GM18858 (cell line): Measurements from ENCODE around the gene TNFSF13.

Experiments
- ATAC-seq: cut with Tn5 transposase; IDR thresholded peaks from one replicate; pipeline ENCODE4 v1.9.1; 2021; ENCODE audit not compliant: unreplicated experiment

The TNFSF13 gene

DNA sequence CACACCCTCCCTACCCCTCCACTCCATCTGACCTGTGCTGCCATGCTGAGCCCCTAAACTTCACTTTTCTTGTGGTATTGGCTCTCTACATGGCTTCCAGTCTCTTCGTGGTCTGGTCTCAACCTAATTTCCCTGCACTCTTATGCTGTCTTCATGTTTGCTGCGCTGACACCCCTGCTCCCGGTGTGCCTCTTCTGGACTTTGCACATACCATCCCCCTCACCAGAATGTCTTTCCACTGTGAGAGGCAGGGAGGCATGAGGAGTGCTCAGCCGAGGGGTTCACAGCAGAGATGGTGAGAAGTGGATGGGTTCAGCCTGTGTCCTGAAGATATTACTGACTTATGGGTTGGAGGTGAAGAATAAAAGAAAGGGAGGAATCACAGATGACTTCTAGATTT, 7.2 kb upstream of the TNFSF13 start:
- no peak for ATAC-seq

GRCh38 chr17:7552621-7553051, 5.9 kb upstream of the TNFSF13 start:
- peak; percentile 88 for ATAC-seq

DNA sequence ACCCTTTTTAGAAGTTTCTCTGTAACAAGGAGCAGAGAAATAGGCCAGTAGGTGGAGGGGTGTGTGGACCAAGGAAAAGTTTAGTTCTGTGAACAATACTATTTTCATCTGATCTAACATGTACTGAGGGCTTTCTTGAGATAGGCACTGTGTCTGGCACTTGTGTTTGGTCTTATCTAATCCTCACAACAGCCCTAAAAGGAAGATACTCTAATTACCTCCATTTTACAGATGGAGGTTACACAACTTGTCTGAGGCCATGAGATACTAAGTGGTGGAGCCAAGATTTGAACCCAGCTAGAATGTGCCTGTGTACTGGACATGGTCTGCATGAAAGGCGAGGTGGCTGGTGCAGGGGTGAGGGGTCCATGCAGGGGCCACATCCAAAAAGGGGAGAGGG, 5.2 kb upstream of the TNFSF13 start:
- ATAC-seq, result no peak

- ATAC-seq, result no peak
These were observed 3.1 kb upstream of the TNFSF13 start for GRCh38 chr17:7555320-7555948.

DNA sequence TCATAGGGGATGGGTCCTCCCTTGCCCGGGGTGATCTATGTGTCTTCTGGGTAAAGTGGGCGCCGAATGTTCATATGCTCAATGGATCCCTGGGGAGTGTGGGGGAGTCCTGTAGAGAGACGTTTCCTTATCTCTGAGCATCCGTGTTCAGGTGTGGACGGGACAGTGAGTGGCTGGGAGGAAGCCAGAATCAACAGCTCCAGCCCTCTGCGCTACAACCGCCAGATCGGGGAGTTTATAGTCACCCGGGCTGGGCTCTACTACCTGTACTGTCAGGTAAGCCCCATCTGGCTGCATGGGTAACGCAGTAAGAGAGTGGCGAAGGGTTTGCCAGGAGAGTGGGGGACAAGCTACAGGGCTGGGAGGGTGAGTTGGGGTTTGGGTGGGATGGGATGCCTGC, 1.9 kb upstream of the TNFSF13 start:
- ATAC-seq, result no peak

DNA sequence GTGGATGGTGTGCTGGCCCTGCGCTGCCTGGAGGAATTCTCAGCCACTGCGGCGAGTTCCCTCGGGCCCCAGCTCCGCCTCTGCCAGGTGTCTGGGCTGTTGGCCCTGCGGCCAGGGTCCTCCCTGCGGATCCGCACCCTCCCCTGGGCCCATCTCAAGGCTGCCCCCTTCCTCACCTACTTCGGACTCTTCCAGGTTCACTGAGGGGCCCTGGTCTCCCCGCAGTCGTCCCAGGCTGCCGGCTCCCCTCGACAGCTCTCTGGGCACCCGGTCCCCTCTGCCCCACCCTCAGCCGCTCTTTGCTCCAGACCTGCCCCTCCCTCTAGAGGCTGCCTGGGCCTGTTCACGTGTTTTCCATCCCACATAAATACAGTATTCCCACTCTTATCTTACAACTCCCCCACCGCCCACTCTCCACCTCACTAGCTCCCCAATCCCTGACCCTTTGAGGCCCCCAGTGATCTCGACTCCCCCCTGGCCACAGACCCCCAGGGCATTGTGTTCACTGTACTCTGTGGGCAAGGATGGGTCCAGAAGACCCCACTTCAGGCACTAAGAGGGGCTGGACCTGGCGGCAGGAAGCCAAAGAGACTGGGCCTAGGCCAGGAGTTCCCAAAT, 1.3 kb upstream of the TNFSF13 start:
- ATAC-seq, result no peak

DNA sequence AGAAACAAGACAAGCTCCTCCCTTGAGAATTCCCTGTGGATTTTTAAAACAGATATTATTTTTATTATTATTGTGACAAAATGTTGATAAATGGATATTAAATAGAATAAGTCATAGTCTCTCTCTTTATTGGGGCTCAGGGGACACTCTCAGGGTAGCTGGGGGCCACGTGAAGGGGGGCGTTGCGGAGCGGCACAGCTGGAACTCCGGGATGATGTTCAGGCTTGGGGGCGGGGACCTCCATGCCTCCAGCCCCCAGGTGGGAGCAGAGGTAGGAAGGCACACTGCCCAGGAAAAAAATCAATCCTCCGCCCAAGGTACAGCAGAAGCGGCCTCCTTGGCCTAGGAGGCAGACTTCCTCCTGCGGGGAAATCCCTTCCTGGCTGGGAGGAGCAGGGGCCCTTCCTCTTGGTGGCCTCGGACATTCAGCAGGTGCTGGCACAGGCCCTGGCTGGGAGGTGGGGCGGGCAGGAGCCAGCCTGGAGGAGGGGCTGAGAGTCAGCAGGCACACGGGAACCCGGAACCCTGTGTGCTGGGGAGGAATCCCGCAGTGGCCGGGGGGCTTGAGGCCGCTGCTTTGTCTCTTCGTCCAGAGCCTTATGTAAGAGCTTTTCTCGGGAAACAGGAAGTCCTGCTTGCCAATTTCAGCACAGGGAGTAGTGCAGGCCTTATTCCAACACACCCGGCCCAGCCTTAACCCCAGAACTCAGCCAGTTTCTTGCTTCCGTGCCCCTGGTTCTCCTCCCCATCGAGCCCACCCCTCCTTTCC, 591 bp upstream of the TNFSF13 start:
- no peak for ATAC-seq

GRCh38 chr17:7559320-7560171, 996 bp downstream of the TNFSF13 start:
- ATAC-seq, result no peak

DNA sequence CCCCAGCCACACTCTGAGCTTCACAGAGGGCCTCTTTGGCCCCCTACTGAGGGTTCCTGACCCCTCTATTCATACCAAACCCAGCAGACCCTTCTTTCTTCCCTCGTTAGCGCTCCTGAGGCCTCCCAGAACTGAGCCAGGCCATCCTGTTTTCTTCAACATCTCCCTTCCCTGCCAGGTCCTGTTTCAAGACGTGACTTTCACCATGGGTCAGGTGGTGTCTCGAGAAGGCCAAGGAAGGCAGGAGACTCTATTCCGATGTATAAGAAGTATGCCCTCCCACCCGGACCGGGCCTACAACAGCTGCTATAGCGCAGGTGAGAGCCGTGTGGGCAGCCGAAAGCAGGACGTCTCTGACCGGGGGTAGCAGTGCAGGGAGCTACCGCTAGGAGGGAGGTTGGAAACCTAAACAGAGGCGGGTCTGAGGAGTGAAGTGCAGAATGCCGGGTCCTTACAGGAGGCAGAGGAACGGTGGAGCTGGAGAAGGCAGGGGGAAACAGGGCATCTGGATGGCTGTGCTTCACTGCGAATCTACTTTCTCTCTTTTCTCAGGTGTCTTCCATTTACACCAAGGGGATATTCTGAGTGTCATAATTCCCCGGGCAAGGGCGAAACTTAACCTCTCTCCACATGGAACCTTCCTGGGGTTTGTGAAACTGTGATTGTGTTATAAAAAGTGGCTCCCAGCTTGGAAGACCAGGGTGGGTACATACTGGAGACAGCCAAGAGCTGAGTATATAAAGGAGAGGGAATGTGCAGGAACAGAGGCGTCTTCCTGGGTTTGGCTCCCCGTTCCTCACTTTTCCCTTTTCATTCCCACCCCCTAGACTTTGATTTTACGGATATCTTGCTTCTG, 1.9 kb downstream of the TNFSF13 start:
- no peak for ATAC-seq

DNA sequence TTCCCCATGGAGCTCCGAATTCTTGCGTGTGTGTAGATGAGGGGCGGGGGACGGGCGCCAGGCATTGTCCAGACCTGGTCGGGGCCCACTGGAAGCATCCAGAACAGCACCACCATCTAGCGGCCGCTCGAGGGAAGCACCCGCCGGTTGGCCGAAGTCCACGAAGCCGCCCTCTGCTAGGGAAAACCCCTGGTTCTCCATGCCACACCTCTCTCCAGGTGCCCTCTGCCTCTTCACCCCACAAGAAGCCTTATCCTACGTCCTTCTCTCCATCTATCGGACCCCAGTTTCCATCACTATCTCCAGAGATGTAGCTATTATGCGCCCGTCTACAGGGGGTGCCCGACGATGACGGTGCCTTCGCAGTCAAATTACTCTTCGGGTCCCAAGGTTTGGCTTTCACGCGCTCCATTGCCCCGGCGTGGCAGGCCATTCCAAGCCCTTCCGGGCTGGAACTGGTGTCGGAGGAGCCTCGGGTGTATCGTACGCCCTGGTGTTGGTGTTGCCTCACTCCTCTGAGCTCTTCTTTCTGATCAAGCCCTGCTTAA, 2.6 kb downstream of the TNFSF13 start:
- ATAC-seq, result no peak

GRCh38 chr17:7561589-7562207, 3.1 kb downstream of the TNFSF13 start, which contains the start of gene SENP3:
TSS of gene SENP3 (plus strand) at chr17:7561919. CDS start at chr17:7563077, 1,158 bp downstream.
- no peak for ATAC-seq

DNA sequence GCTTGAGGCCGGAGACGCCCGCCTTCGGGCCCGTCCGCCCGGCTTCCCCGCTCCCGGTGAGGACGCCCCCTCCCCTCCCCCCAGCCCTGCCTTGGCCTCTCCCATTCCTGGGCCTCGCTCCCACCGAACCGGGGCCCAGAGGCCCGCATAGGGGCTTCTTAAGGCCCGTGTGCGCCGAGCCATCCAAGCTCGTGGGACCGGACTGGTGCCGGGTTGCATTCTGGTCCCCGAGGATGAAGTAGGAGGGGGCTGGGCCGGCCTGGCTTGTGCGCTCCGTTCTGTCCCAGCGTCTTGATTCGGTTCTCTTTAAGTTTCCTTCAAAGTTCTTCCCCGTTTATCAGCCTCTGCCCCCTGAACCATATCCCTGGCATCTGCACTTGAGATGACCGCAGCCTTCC, 3.7 kb downstream of the TNFSF13 start:
- no peak for ATAC-seq

DNA sequence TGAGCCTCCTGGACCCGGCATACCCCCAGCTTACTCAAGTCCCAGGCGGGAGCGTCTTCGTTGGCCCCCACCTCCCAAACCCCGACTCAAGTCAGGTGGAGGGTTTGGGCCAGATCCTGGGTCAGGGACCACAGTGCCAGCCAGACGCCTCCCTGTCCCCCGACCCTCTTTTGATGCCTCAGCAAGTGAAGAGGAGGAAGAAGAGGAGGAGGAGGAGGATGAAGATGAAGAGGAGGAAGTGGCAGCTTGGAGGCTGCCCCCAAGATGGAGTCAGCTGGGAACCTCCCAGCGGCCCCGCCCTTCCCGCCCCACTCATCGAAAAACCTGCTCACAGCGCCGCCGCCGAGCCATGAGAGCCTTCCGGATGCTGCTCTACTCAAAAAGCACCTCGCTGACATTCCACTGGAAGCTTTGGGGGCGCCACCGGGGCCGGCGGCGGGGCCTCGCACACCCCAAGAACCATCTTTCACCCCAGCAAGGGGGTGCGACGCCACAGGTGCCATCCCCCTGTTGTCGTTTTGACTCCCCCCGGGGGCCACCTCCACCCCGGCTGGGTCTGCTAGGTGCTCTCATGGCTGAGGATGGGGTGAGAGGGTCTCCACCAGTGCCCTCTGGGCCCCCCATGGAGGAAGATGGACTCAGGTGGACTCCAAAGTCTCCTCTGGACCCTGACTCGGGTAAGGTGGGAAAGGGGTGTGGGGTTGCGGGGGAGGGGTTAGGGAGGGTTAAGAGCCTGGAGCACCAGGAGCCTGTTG, 4.7 kb downstream of the TNFSF13 start:
- ATAC-seq, result no peak

GRCh38 chr17:7569571-7569970, 11.0 kb downstream of the TNFSF13 start:
- ATAC-seq, result no peak

DNA sequence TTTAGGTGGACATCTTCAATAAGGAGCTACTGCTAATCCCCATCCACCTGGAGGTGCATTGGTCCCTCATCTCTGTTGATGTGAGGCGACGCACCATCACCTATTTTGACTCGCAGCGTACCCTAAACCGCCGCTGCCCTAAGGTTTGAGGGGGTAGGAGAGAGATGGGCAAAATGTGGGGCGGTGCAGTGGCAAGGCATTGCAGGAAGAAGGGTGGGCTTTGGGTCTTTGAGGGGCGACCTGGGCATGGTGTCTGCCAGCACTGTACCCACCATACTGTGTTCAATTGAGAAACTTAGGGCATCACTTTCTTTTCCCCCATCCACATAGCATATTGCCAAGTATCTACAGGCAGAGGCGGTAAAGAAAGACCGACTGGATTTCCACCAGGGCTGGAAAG, 11.8 kb downstream of the TNFSF13 start:
- no peak for ATAC-seq

DNA sequence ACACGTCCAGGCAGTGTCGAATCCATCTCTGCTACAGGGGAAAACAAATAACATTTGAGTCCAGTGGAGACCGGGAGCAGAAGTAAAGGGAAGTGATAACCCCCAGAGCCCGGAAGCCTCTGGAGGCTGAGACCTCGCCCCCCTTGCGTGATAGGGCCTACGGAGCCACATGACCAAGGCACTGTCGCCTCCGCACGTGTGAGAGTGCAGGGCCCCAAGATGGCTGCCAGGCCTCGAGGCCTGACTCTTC, 13.7 kb downstream of the TNFSF13 start:
- ATAC-seq, result no peak

DNA sequence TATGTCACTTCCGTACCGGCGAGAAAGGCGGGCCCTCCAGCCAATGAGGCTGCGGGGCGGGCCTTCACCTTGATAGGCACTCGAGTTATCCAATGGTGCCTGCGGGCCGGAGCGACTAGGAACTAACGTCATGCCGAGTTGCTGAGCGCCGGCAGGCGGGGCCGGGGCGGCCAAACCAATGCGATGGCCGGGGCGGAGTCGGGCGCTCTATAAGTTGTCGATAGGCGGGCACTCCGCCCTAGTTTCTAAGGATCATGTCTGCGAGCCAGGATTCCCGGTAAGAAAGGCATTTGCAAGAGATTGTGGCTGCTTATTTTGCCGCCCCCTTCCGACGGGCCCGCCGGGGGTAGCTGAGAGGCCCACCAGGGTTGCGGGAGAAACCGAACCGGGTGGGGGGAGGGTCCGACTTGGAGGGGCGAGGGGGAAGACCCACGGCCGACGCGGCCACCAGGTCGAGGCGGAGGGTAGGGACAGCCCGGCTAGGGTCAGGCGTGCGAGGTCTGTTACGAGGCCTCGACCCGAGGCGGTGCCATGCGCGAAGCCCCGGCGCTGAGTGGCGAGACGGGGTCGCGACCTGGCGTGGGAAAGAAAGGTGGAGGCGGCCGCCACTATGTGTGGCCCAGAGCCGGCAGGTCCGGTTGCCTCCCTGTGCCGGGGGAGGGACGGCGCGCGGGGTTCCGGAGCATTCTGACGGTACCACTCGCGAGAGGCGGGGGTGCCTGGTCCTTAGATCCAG, 14.2 kb downstream of the TNFSF13 start:
- ATAC-seq, result peak; percentile 85

GRCh38 chr17:7573324-7574080, 15.0 kb downstream of the TNFSF13 start:
- ATAC-seq, result no peak
